Bronchial epithelial cell (primary cell): ENCODE data around the gene JAML. TPM values are rescaled to one million over a fixed set of nuclear protein-coding genes. Genes with fewer than 3 reads are reported as not detected.

Source experiments
- DNase-seq: peaks from one replicate; pipeline ENCODE4 v3.0.0-alpha.2; 2010; ENCODE audit warnings: low read depth
- FAIRE-seq: peaks from 2 replicates; lab custom pipeline; 2011; peaks lifted over from hg19 to GRCh38; lab: Jason Lieb, UNC
- H3K27me3 ChIP-seq: 2 replicates; pipeline ENCODE4 v1.5.1; 2011; ENCODE audit warnings: low read length; ENCODE audit not compliant: control insufficient read depth, insufficient read depth
- H3K36me3 ChIP-seq: 2 replicates; pipeline ENCODE4 v1.5.1; 2011; ENCODE audit warnings: low read length; ENCODE audit not compliant: control insufficient read depth, insufficient read depth
- H3K4me3 ChIP-seq: 2 replicates; pipeline ENCODE4 v1.5.1; 2011; ENCODE audit warnings: mild to moderate bottlenecking, low read depth, low read length, control low read depth
- CTCF ChIP-seq: IDR thresholded peaks from 2 replicates; pipeline ENCODE4 v1.5.1; 2011; ENCODE audit warnings: mild to moderate bottlenecking, moderate library complexity, low read length, control low read depth, inconsistent platforms; ENCODE audit not compliant: insufficient read depth, severe bottlenecking
- total RNA-seq: library from RNA; depleted of rRNA; stranded (reverse); fragments of >200 nt; gene quantifications from 2 replicates; pipeline ENCODE4 v1.2.1, GENCODE V29; 2014

The JAML gene
- total RNA-seq, 1 donor from 2014 or later, result not detected

DNA sequence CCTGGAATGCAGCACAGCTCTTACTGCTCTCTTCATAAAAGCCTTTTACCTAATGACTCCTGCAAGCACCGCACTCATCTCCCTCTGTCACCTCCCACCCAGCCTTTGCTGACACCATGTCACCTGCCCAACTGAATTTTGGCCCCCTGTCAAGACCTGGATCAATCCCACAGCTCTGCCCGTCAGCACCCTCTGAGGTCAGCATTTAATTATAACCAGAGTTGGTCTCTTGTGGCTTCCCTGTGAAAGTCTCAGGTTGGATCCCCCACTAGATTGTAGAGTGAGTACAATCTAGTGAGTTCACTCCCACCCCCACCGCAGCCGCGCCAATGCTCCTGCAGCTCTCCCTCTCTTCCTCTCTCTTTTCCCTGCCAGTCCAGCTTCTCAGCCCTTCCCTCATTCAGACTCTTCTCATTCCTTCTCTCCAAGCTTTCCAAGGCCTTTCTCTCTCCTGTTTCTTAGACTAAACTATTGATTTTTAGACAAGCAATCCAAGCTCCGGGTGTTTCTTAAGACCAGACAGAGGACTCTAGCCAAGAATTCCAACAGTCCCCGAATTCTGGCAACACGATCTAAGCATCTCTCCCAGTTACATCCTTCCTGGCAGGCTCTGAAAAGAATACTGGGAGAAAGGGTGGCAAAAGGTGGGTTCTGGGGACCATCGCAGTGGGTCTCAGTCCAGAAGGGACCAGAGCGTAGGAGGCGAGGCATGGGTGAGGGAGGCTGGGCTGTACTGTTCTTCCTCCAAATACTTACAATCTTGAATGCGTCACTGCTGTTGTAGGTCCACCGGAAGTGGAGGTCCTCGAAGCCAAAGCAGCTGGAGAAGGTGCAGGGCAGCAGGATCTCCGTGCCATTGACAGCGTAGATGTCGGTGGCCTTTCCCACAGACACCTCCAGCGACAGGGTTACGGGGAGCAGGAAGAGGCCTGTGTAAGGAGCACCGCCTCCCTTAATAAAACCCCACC is 80.2 kb downstream of the JAML start:
- Histone ChIP-seq H3K27me3 (no peaks in the 10 kb centered on the region), H3K4me3 (no peak overlapping the region), H3K36me3 (no peaks in the 10 kb centered on the region)
- no peak for FAIRE-seq
- no peak for DNase-seq
- no peak for TF ChIP-seq CTCF

Other genes with a start within 250 kb of the JAML start
- 0.13 TPM in 1 of 2 replicates, not detected in the other for gene IL10RA, start 238.6 kb downstream of the JAML start, total RNA-seq
- 42.4 and 202 TPM in 2 replicates for gene TMPRSS4, start 147.9 kb downstream of the JAML start, total RNA-seq
- not detected in 2 replicates for gene SMIM35, start 138.0 kb downstream of the JAML start, total RNA-seq
- gene SCN4B, start 72.2 kb downstream of the JAML start, total RNA-seq, result 0.53 and 1.2 TPM in 2 replicates
- under 0.01 and 0.13 TPM in 2 replicates for gene SCN2B, start 48.4 kb downstream of the JAML start, total RNA-seq
- gene MPZL3, start 27.4 kb upstream of the JAML start, total RNA-seq, result 34.8 and 81.4 TPM in 2 replicates
- gene MPZL2, start 39.3 kb upstream of the JAML start, total RNA-seq, result 38.7 and 79.2 TPM in 2 replicates
- gene CD3E, start 79.7 kb upstream of the JAML start, total RNA-seq, result not detected in 2 replicates
- not detected in 2 replicates for gene CD3D, start 117.7 kb upstream of the JAML start, total RNA-seq
- gene CD3G, start 119.3 kb upstream of the JAML start, total RNA-seq, result not detected in 2 replicates
- 16.1 and 21.9 TPM in 2 replicates for gene UBE4A, start 134.6 kb upstream of the JAML start, total RNA-seq
- gene ATP5MG, start 176.6 kb upstream of the JAML start, total RNA-seq, result 61.1 and 113 TPM in 2 replicates
- gene KMT2A, start 211.5 kb upstream of the JAML start, total RNA-seq, result 14.0 and 20.6 TPM in 2 replicates